H9 (cell line): ENCODE measurements around the gene CTBS. TPM values are rescaled to one million over a fixed set of nuclear protein-coding genes. Genes with fewer than 3 reads are reported as not detected.

ENCODE experiments used
- DNase-seq: peaks from one replicate; pipeline ENCODE4 v3.0.0-alpha.2; 2017
- H2AFZ ChIP-seq: one replicate; pipeline ENCODE4 v1.6.1; 2013; ENCODE audit warnings: mild to moderate bottlenecking, low read length, control low read depth, moderate library complexity
- H2AK5ac ChIP-seq: 2 replicates; pipeline ENCODE4 v1.6.1; 2013; ENCODE audit warnings: low read length, control low read depth, mixed read lengths; ENCODE audit not compliant: insufficient read length
- H2BK120ac ChIP-seq: one replicate; pipeline ENCODE4 v1.6.1; 2013; ENCODE audit warnings: low read depth, mild to moderate bottlenecking, low read length, control low read depth, inconsistent platforms; ENCODE audit not compliant: poor library complexity, severe bottlenecking
- H2BK12ac ChIP-seq: 2 replicates; pipeline ENCODE4 v1.6.1; 2013; ENCODE audit warnings: low read length, control low read depth, mixed read lengths, low read depth; ENCODE audit not compliant: insufficient read length
- H2BK15ac ChIP-seq: 2 replicates; pipeline ENCODE4 v1.6.1; 2013; ENCODE audit warnings: low read depth, low read length, control low read depth
- H2BK20ac ChIP-seq: one replicate; pipeline ENCODE4 v1.6.1; 2013; ENCODE audit warnings: low read depth, mild to moderate bottlenecking, low read length, control low read depth, inconsistent platforms; ENCODE audit not compliant: poor library complexity, severe bottlenecking
- H2BK5ac ChIP-seq: 2 replicates; pipeline ENCODE4 v1.6.1; 2013; ENCODE audit warnings: low read length, control low read depth, mixed read lengths; ENCODE audit not compliant: insufficient read length
- H3K14ac ChIP-seq: 2 replicates; pipeline ENCODE4 v1.6.1; 2013; ENCODE audit warnings: low read length, control low read depth; ENCODE audit not compliant: insufficient read depth
- H3K18ac ChIP-seq: 2 replicates; pipeline ENCODE4 v1.6.1; 2013; ENCODE audit warnings: low read depth, mild to moderate bottlenecking, mixed read lengths, low read length, control low read depth; ENCODE audit not compliant: insufficient read length
- H3K23ac ChIP-seq: 2 replicates; pipeline ENCODE4 v1.6.1; 2013; ENCODE audit warnings: low read length, control low read depth, mixed read lengths, low read depth; ENCODE audit not compliant: insufficient read length
- H3K23me2 ChIP-seq: 2 replicates; pipeline ENCODE4 v1.6.1; 2013; ENCODE audit warnings: low read depth, mild to moderate bottlenecking, mixed read lengths, low read length, control low read depth; ENCODE audit not compliant: insufficient read length, poor library complexity, severe bottlenecking
- H3K27ac ChIP-seq: 2 replicates; pipeline ENCODE4 v1.5.1; 2013; ENCODE audit warnings: low read length, control low read depth, mixed read lengths, low read depth; ENCODE audit not compliant: insufficient read length
- H3K27me3 ChIP-seq: 2 replicates; pipeline ENCODE4 v1.6.1; 2013; ENCODE audit warnings: low read length, control low read depth, inconsistent platforms; ENCODE audit not compliant: insufficient read depth
- H3K4ac ChIP-seq: 2 replicates; pipeline ENCODE4 v1.6.1; 2013; ENCODE audit warnings: low read depth, mild to moderate bottlenecking, control low read depth, inconsistent platforms, low read length, moderate library complexity
- H3K4me1 ChIP-seq: 2 replicates; pipeline ENCODE4 v1.6.1; 2013; ENCODE audit warnings: low read length, control low read depth, inconsistent platforms; ENCODE audit not compliant: insufficient read depth
- H3K4me2 ChIP-seq: 2 replicates; pipeline ENCODE4 v1.6.1; 2013; ENCODE audit warnings: low read length, control low read depth, mixed read lengths; ENCODE audit not compliant: insufficient read length, insufficient read depth
- H3K56ac ChIP-seq: 2 replicates; pipeline ENCODE4 v1.6.1; 2013; ENCODE audit warnings: low read depth, mild to moderate bottlenecking, mixed read lengths, low read length, control low read depth; ENCODE audit not compliant: insufficient read length
- H3K79me1 ChIP-seq: 2 replicates; pipeline ENCODE4 v1.6.1; 2013; ENCODE audit warnings: low read depth, mild to moderate bottlenecking, moderate library complexity, low read length, control low read depth, inconsistent platforms; ENCODE audit not compliant: insufficient read depth, poor library complexity, severe bottlenecking
- H3K79me2 ChIP-seq: 2 replicates; pipeline ENCODE4 v1.6.1; 2013; ENCODE audit warnings: low read length, control low read depth, inconsistent platforms; ENCODE audit not compliant: insufficient read depth
- H3K9ac ChIP-seq: 2 replicates; pipeline ENCODE4 v1.6.1; 2013; ENCODE audit warnings: low read length, control low read depth, mixed read lengths; ENCODE audit not compliant: insufficient read length; ENCODE audit errors: extremely low read depth
- H3K9me3 ChIP-seq: one replicate; pipeline ENCODE4 v1.6.1; 2013; ENCODE audit warnings: low read depth, low read length, inconsistent platforms; ENCODE audit not compliant: control insufficient read depth
- H3T11ph ChIP-seq: one replicate; pipeline ENCODE4 v1.6.1; 2013; ENCODE audit warnings: mild to moderate bottlenecking, low read length, control low read depth, inconsistent platforms
- H4K20me1 ChIP-seq: one replicate; pipeline ENCODE4 v1.6.1; 2013; ENCODE audit not compliant: control insufficient read depth, insufficient read length, insufficient read depth
- H4K5ac ChIP-seq: 2 replicates; pipeline ENCODE4 v1.6.1; 2013; ENCODE audit warnings: low read depth, mild to moderate bottlenecking, mixed read lengths, low read length, control low read depth; ENCODE audit not compliant: insufficient read length
- H4K8ac ChIP-seq: replicated peaks from 2 replicates; pipeline ENCODE4 v1.6.1; 2013; ENCODE audit warnings: low read length, control low read depth, mixed read lengths, low read depth; ENCODE audit not compliant: insufficient read length
- H4K91ac ChIP-seq: 2 replicates; pipeline ENCODE4 v1.6.1; 2013; ENCODE audit warnings: low read depth, mild to moderate bottlenecking, moderate library complexity, mixed read lengths, low read length, control low read depth; ENCODE audit not compliant: insufficient read length
- H3K27ac Mint-ChIP-seq, 3 experiments: 2 replicates in 2 of 3; 3 replicates in 1 of 3; pipeline ENCODE4 v1.8.0; 2020 to 2021; ENCODE audit warnings: mixed read lengths in 3 of 3, mild to moderate bottlenecking in 1 of 3, moderate library complexity in 1 of 3
- H3K27me3 Mint-ChIP-seq: 2 replicates; pipeline ENCODE4 v1.8.0; 2021; ENCODE audit warnings: low read depth, mild to moderate bottlenecking, moderate library complexity, mixed read lengths
- H3K36me3 Mint-ChIP-seq, 3 experiments: 2 replicates in 2 of 3; 3 replicates in 1 of 3; pipeline ENCODE4 v1.8.0; 2020 to 2021; ENCODE audit warnings: low read depth in 3 of 3, mixed read lengths in 3 of 3; ENCODE audit not compliant: insufficient read depth in 1 of 3
- H3K4me1 Mint-ChIP-seq, 2 experiments: 2 replicates each; pipeline ENCODE4 v1.8.0; 2020; ENCODE audit warnings: mixed read lengths in 2 of 2
- H3K4me3 Mint-ChIP-seq, 2 experiments: 2 replicates in 1 of 2; 3 replicates in 1 of 2; pipeline ENCODE4 v1.8.0; 2020 to 2021; ENCODE audit warnings: mild to moderate bottlenecking in 2 of 2, mixed read lengths in 2 of 2, moderate library complexity in 1 of 2
- H3K9me3 Mint-ChIP-seq, 2 experiments: 2 replicates in 1 of 2; 3 replicates in 1 of 2; pipeline ENCODE4 v1.8.0; 2020; ENCODE audit warnings: mild to moderate bottlenecking in 2 of 2, mixed read lengths in 2 of 2, moderate library complexity in 1 of 2
- WGBS: extraction: QIAGEN DNeasy Blood & Tissue Kit; methylation state at CpG from one replicate; pipeline ENCODE4 v1.1.7; 2013; ENCODE audit warnings: missing lambda C conversion rate, low lambda C conversion rate, mixed read lengths; ENCODE audit not compliant: insufficient read length; ENCODE audit errors: extremely low coverage; 5-methylcytosine and 5-hydroxymethylcytosine counted together
- total RNA-seq: library from RNA; stranded (reverse); gene quantifications from 2 replicates; pipeline ENCODE4 v1.2.1, GENCODE V29; 2021
- TF ChIP-seq, protein P1 (sequence below): fragments of 200-600 bp; sonication (generic); conservative IDR thresholded peaks from 3 replicates; pipeline ENCODE4 v1.8.0; 2021; ENCODE audit warnings: antibody characterized with exemption, mild to moderate bottlenecking

CTBS gene
- total RNA-seq, 1 experiment from 2014 or later = 2.8 TPM

DNA sequence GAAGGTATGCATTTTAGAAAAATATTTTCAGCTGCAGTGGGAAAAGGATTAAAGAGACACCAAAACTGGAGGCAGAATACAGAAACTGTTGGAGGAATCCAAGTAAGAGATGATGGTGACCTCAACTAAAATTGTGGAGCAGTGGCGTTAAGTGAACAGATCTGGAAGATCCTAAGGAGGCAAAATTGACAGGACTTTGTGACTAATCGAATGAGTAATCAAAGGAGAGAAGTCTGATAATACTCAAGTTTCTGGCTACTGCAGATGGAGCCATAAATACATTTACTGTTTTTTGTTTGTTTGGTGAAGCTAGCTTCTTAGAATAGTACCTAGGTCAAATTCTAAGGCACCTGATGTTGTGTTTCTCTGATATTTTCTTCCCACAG lies 3.1 kb downstream of the CTBS start:
- Histone ChIP-seq H2BK15ac (no peak overlapping the region), H4K91ac (no peak overlapping the region), H2AK5ac (no peak overlapping the region), H4K8ac (no peak overlapping the region), H3K14ac (no peak overlapping the region), H3K4me2 (no peak overlapping the region), H4K5ac (no peak overlapping the region), H2BK12ac (no peak overlapping the region), H2BK5ac (no peak overlapping the region), H2AFZ (no peak overlapping the region), H4K20me1 (no peaks in the 10 kb centered on the region), H2BK120ac (no peak overlapping the region), H3K4ac (no peak overlapping the region), H3K9me3 (no peaks in the 10 kb centered on the region), H3K79me1 (no peaks in the 10 kb centered on the region), H2BK20ac (no peak overlapping the region), H3K23me2 (peaks cover 5% of the 10 kb centered on the region), H3K79me2 (no peaks in the 10 kb centered on the region), H3K27me3 (no peaks in the 10 kb centered on the region), H3K18ac (no peak overlapping the region), H3T11ph (no peak overlapping the region), H3K4me1 (peaks cover 3% of the 10 kb centered on the region; the same call in 1 of the 2 replicates), H3K56ac (no peak overlapping the region), H3K9ac (no peak overlapping the region), H3K23ac (no peak overlapping the region), H3K27ac (no peak overlapping the region)
- Mint-ChIP-seq H3K9me3 (no peaks in the 10 kb centered on the region), H3K27me3 (peaks cover 16% of the 10 kb centered on the region), H3K4me1 (peaks cover 36 to 37% of the 10 kb centered on the region in 2 experiments), H3K4me3 (no peak overlapping the region), H3K36me3 (peaks cover 0 to 13% (median 5%) of the 10 kb centered on the region in 3 experiments; a peak in 4 of 7 replicates), H3K27ac (no peak overlapping the region)
- no CpG with 5 or more reads among the region's 2 CpGs for WGBS
- TF ChIP-seq, protein P1, sequence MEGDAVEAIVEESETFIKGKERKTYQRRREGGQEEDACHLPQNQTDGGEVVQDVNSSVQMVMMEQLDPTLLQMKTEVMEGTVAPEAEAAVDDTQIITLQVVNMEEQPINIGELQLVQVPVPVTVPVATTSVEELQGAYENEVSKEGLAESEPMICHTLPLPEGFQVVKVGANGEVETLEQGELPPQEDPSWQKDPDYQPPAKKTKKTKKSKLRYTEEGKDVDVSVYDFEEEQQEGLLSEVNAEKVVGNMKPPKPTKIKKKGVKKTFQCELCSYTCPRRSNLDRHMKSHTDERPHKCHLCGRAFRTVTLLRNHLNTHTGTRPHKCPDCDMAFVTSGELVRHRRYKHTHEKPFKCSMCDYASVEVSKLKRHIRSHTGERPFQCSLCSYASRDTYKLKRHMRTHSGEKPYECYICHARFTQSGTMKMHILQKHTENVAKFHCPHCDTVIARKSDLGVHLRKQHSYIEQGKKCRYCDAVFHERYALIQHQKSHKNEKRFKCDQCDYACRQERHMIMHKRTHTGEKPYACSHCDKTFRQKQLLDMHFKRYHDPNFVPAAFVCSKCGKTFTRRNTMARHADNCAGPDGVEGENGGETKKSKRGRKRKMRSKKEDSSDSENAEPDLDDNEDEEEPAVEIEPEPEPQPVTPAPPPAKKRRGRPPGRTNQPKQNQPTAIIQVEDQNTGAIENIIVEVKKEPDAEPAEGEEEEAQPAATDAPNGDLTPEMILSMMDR = no peak
- no peak for DNase-seq
